ENCODE results near the gene PPP1R13L.

The PPP1R13L gene

GRCh38 chr19:45368127-45368526 is 36.7 kb downstream of the PPP1R13L start:
- no peak for DNase-seq (ENCODE audit: low spot score)

GRCh38 chr19:45364696-45365095 is 40.2 kb downstream of the PPP1R13L start:
- no peak for DNase-seq (ENCODE audit: low spot score)

- DNase-seq (ENCODE audit: low spot score) = no peak
These were observed 40.9 kb downstream of the PPP1R13L start for GRCh38 chr19:45363861-45364459.

GRCh38 chr19:45362291-45362690 is 42.6 kb downstream of the PPP1R13L start:
- no peak for DNase-seq (ENCODE audit: low spot score)

- no peak for DNase-seq (ENCODE audit: low spot score)
These were observed 43.3 kb downstream of the PPP1R13L start for GRCh38 chr19:45361608-45362007.

GRCh38 chr19:45358213-45358792 is 46.6 kb downstream of the PPP1R13L start:
- no peak for DNase-seq (ENCODE audit: low spot score)

GRCh38 chr19:45357445-45357783 is 47.5 kb downstream of the PPP1R13L start:
- no peak for DNase-seq (ENCODE audit: low spot score)

- DNase-seq (ENCODE audit: low spot score) = no peak
These were observed 48.0 kb downstream of the PPP1R13L start for GRCh38 chr19:45356760-45357444.

- DNase-seq (ENCODE audit: low spot score) = no peak
These were observed 49.0 kb downstream of the PPP1R13L start for GRCh38 chr19:45355910-45356309.

- DNase-seq (ENCODE audit: low spot score) = no peak
These were observed 49.5 kb downstream of the PPP1R13L start for GRCh38 chr19:45355402-45355801.

- no peak for DNase-seq (ENCODE audit: low spot score)
These were observed 50.5 kb downstream of the PPP1R13L start for GRCh38 chr19:45354241-45354842.

GRCh38 chr19:45352914-45353796 is 51.7 kb downstream of the PPP1R13L start:
- no peak for DNase-seq (ENCODE audit: low spot score)

GRCh38 chr19:45352471-45352870 is 52.4 kb downstream of the PPP1R13L start:
- DNase-seq (ENCODE audit: low spot score) = no peak

GRCh38 chr19:45352062-45352461 is 52.8 kb downstream of the PPP1R13L start:
- DNase-seq (ENCODE audit: low spot score) = no peak

- DNase-seq (ENCODE audit: low spot score) = no peak
These were observed 53.4 kb downstream of the PPP1R13L start for GRCh38 chr19:45351401-45351952.

- DNase-seq (ENCODE audit: low spot score) = no peak
These were observed 54.3 kb downstream of the PPP1R13L start for GRCh38 chr19:45350477-45351058.

- no peak for DNase-seq (ENCODE audit: low spot score)
These were observed 55.4 kb downstream of the PPP1R13L start for GRCh38 chr19:45349430-45349941.

GRCh38 chr19:45349126-45349415 is 55.8 kb downstream of the PPP1R13L start:
- no peak for DNase-seq (ENCODE audit: low spot score)

- DNase-seq (ENCODE audit: low spot score) = no peak
These were observed 56.3 kb downstream of the PPP1R13L start for GRCh38 chr19:45348367-45349125.

GRCh38 chr19:45347570-45348366 is 57.1 kb downstream of the PPP1R13L start:
- no peak for DNase-seq (ENCODE audit: low spot score)

All from RKO (cell line).